GM18870 (cell line): ENCODE results near the gene SMYD1.

Experiments
- ATAC-seq: cut with Tn5 transposase; IDR thresholded peaks from one replicate; pipeline ENCODE4 v1.9.1; 2021; ENCODE audit warnings: moderate library complexity; ENCODE audit not compliant: unreplicated experiment

Gene SMYD1

DNA sequence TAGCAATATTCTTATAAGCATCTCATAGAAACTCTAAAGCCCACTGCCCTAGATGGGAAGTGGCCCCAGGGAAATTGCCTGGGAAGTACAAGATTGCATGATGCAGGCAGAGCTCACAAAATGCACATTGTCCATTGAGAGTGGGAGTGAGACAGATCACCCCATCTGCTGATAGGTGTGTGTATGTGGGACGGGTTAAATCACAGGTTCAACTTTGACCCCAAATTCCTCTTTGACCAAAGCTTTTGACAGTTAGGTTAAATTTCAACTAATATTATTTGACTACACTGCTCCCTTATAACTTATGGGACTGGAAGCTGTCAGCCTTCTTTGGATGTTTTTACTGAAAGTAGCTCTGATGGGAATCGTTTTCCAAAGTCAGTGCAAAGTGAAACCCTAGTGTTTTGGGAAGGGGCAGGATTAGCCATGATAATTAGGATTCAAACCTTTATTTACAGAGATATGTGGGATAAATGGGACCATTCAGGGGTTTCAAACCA is 71.6 kb downstream of the SMYD1 start:
- ATAC-seq, result no peak

DNA sequence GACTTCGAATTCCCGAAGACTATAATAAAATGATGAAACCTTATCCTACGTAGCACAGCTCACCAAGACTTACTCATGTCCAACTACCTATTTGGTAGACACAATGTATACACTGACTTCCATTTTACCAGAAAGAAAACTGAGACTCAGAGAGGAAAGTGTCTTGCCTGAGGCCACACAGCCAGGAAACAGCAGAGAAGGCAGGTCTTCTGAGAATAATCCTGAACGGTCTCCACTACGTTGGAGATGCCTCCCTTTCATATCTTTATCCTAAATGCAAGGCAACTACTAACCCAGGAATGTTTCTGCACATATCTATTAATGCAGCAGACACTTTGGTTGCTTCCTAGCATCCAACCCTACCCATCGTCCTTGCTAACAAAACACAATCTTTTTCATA is 72.2 kb downstream of the SMYD1 start:
- no peak for ATAC-seq

DNA sequence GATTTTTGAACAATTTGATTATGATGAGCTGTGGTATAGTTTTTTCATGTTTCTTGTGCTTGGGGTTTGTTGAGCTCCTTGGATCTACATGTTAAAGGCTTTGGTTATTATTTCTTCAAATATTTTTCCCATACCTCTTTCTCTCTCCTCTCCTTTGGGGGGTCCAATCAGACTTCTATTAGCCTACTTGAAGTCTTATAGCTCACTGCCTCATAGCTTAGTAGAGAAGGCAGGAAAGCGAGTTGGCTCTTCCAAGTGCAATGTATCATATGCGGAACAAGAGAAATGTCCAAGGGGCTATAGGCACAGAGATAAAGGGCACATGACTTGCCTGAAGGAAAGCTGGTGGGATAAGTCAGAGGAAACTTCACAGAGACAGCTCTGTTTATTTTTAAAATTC is 74.3 kb downstream of the SMYD1 start:
- ATAC-seq, result no peak

DNA sequence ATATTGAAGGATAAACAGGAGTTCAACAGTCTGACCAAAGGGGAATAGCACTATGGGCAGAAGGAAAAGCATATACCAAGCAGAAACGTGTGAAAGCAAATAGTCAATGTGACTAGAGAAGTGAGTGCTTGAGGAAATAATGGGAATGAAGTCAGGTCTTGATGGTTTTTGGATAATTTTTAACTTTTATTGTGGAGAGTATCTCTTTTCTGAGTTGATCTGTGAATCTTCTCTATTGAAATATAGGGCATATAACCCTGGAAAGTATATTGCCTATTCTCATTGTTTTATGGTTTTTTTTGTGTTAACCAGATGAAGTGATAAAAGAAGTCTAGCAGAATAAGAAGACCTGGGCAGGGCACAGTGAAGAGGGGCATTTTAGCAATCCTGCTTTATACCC is 76.6 kb downstream of the SMYD1 start:
- ATAC-seq, result no peak

DNA sequence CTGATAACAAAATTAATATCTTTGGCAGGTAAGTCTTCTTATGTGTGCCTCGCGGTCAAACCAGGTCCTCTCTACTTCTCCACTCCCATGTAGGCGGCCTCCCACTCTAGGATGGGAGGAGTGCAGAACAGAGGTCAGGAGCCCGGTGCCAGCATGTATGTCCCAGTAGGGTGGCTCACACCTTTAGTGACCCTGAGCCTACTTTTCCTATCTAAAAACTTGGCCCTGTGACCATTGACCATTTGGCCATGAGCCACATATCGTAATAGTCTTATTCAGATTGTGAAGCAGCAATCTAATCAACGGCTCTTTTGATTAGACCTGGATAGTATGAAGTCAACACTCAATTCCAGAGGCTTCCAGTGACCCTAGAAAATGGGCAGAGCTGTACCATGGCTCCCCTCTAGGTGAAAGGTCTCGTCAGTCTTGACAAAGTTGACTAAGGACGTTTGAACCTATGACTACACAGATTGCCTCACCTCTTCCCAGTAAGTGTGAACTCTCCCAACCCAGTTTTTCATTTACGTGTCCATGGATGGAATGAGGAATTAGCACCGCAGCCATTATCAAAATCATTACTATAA is 77.4 kb downstream of the SMYD1 start:
- no peak for ATAC-seq

DNA sequence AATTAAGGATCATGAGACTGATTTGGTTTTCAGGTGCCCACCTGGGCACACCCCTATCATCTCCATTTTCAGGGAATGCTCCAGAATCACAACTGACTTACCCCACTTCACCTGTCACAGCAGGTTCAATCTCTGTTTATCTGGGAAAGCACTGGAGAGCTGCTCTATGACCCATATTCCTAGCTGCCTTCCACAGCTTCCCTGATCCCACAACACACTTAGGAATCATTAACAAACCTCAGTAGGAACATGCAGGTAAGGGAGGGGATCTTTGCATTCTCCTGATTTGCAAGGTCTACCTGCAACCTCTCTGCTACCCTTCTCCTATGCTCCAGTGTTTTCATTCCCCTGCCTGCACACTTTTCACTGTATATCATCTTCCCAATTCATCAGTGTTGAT is 79.0 kb downstream of the SMYD1 start:
- ATAC-seq, result no peak

DNA sequence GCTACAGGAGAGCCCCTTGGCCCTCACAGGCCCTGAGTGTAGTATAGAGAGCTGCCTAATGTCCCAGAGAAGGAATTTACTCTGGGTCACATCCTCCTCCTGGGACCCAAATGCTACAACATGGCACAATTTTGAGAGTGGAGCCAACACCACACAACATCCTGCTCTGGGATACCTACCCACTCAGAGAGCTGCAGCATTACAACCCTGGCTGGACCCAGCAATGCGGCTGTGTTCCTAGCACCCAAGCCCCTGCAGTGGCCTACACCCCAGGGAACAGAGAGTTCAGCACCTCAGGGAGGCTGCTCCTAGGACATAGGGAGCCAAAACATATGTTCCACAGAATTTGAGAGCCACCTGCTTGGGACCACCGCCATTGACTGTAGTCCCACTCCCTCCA is 79.5 kb downstream of the SMYD1 start:
- no peak for ATAC-seq

DNA sequence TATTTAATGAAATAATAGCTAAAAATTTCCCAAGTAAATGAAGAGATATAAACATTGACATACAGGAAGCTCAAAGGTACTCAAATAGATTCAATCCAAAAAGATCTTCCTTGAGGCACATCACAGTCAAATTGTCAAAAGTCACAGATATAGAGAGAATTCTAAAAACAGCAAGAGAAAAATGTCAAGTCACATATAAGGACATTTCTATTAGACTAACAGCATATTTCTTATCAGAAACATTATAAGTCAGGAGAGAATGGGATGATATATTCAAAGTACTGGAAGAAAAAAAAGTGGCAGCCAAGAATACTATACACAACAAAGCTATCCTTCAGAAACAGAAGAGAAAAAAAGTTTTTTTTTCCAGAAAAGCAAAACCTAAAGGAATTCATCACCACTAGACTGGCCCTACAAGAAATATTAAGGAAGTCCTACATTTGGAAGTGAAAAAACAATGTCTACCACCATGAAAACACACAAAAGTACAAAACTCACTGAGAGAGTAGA is 81.4 kb downstream of the SMYD1 start:
- no peak for ATAC-seq

DNA sequence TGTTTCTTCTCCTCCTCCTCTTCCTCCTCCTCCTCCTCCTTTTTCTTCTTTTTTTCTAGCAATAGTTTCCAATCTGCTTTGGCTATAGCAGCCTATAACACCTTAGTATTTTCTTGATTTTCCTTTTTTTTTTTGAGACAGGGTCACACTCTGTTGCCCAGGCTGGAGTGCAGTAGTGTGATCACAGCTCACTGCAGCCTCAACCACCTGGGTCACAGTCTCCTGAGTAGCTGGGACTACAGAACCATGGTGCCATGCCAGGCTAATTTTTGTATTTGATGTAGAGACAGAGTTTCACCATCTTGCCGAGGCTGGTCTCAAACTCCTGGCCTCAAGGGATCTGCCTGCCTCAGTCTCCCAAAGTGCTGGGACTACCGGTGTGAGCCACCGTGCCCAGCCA is 91.9 kb downstream of the SMYD1 start:
- no peak for ATAC-seq

DNA sequence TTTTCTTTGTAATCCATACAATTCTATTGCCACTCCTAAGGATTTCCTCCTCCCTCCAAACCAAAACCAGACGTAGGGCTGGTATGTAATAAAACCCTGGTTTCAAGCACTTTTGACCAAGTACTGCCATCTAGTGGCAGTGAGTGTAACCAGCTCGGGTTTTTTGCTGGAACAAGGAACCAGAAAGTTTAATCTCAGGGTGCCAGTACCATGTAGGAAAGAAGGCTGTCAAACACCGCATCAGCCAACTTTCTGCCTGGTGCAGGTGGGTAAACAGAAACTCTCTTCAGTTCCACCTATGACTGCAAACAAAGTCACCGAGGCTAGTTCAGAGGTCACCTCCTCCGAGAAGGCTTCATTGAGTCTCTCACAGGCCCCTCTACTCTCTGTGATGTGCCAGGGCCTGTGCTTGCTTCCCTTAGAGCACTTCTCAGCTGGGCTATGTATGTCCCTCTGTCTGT is 92.4 kb downstream of the SMYD1 start:
- ATAC-seq, result no peak

DNA sequence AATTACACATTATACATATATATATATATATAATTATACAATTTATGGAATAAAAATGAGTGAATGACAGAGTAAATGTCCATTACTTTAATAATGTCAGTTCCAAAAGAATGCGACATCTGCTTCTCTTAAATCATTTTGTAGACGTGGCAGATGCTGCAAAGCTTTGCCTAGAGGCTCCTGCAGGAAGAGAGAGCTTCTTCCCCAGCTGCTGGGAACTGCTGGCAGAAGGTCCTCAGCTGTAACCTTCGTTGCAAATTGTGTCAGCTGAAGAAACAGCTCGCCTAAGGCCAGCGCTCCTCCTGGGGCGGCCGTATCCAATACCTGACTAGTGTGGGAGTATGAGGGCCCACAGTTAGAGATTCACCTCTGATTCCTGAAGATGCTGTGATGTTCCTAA is 92.9 kb downstream of the SMYD1 start:
- ATAC-seq, result no peak

DNA sequence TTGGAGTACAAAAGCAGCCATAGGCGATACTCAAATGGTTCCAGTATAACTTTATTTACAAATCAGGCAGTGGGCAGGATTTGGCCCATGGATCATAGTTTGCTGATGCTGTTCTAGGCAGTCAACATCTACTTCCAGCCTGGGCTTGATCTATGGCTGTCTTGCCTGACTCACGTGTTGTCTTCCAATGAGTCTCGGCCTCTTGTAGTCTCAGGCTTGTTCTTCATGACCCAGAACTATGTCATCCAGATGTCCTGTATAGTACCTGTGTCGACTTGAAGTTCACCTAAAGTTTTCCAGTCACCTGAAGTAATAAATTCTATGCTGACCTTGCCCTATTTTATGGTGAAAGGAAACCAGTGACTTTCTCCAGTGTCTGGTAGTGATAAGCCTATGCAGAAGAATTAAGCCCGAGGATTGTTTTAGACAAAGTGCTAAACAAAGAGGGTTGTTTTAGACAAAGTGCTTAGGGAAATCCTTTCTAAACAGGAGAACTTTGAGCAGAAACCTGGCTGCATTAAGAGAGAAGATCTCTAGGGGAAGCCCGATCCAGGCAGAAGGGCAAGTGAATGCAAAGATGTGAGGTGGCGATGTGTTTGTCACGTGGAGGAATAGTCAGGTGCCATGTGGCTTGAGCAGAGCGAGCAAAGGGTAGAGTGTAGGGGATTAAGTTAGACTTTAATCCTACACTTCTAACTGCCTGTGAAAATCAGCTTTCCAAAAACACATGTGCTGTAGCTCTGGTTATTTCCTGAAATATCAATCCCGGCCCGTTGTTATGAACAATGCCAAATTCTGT is 94.0 kb downstream of the SMYD1 start:
- no peak for ATAC-seq
